BE2C (cell line): Measurements from ENCODE around the gene EDNRA.

ENCODE experiments used
- DNase-seq: peaks from one replicate; pipeline ENCODE4 v3.0.0-alpha.2; 2020
- H3K27me3 ChIP-seq: fragments of 250-450 bp; sonication (Bioruptor Pico); 2 replicates; pipeline ENCODE4 v1.5.1; 2020; ENCODE audit warnings: mild to moderate bottlenecking
- H3K36me3 ChIP-seq: fragments of 250-450 bp; sonication (Bioruptor Pico); 2 replicates; pipeline ENCODE4 v1.5.1; 2020; ENCODE audit warnings: mild to moderate bottlenecking
- H3K4me1 ChIP-seq: fragments of 250-450 bp; sonication (Bioruptor Pico); 2 replicates; pipeline ENCODE4 v1.5.1; 2020
- H3K4me3 ChIP-seq: 2 replicates; pipeline ENCODE4 v1.5.1; 2011; ENCODE audit warnings: low read depth, low read length
- H3K9me3 ChIP-seq: fragments of 250-450 bp; sonication (Bioruptor Pico); 2 replicates; pipeline ENCODE4 v1.5.1; 2020
- TF ChIP-seq, protein P1 (sequence below): IDR thresholded peaks from 2 replicates; pipeline ENCODE4 v1.5.1; 2012; ENCODE audit warnings: mild to moderate bottlenecking, low read depth, low read length

The EDNRA gene

DNA sequence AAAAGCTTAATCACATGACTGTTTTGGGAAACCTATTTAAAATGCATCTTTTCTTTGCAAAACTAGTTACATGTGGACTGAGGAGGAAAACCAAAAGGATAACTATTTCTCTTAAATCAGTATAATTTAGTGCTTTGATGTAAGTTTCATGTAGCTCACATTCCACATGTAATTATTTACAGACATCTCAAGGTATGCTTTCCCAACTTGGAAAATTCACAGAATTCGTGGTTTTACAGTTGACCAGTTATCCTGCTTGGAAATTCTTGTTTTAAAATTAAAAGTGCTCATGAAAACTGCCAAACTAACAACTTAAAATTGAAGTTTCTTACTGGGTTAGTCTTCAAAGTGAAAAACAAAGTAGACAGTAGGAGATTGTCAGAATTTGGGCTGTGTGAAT lies 52.4 kb downstream of the EDNRA start:
- H3K4me3 ChIP-seq = no peak overlapping the region
- H3K36me3 ChIP-seq = no peaks in the 10 kb centered on the region
- H3K27me3 ChIP-seq = no peaks in the 10 kb centered on the region
- H3K4me1 ChIP-seq = peaks cover 6% of the 10 kb centered on the region; the same call in 1 of the 2 replicates
- TF ChIP-seq, protein P1, sequence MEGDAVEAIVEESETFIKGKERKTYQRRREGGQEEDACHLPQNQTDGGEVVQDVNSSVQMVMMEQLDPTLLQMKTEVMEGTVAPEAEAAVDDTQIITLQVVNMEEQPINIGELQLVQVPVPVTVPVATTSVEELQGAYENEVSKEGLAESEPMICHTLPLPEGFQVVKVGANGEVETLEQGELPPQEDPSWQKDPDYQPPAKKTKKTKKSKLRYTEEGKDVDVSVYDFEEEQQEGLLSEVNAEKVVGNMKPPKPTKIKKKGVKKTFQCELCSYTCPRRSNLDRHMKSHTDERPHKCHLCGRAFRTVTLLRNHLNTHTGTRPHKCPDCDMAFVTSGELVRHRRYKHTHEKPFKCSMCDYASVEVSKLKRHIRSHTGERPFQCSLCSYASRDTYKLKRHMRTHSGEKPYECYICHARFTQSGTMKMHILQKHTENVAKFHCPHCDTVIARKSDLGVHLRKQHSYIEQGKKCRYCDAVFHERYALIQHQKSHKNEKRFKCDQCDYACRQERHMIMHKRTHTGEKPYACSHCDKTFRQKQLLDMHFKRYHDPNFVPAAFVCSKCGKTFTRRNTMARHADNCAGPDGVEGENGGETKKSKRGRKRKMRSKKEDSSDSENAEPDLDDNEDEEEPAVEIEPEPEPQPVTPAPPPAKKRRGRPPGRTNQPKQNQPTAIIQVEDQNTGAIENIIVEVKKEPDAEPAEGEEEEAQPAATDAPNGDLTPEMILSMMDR = no peak
- no peak for DNase-seq
- H3K9me3 ChIP-seq = no peaks in the 10 kb centered on the region

DNA sequence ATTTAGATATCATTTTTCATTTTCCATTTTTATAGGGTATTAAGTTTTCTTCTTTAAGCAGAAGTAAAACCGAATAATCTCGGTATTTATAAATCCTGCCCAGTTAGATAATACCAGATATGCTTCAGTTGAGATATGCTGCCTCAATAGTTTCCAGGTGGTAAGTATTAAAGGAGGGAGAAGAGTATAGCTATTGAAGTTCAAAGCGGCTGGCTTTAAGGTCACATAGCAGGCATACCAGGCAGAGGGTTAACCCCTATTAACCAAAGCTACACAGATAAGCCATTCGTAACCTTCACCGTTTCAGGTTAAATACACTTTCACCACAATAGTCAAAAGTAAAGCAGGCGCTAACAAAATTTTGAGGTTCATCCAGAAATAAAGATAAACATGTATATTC lies 54.2 kb downstream of the EDNRA start:
- Histone ChIP-seq H3K27me3 (no peaks in the 10 kb centered on the region), H3K4me3 (no peak overlapping the region), H3K9me3 (no peaks in the 10 kb centered on the region), H3K36me3 (no peaks in the 10 kb centered on the region), H3K4me1 (peaks cover 16% of the 10 kb centered on the region)
- no peak for DNase-seq
- TF ChIP-seq, protein P1 = no peak

DNA sequence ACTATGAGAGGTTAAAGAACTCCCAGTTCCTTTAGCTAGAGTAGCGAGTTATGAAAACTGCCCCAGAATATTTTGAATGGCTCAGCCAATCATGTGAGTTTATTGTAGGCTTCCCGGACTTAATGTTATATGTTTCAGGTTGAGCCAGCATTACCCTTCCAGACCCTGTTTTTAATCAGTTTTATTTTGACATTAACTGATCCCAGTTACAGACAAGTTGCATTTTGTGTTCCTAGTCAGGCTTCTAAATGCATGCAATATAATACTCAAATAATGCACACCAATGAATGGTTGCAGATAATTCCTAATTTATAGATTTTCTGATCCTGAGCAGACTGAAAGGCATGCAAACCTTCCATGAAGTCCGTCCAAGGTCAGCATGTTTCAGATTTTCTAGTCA lies 57.8 kb downstream of the EDNRA start:
- peaks cover 8% of the 10 kb centered on the region for H3K36me3 ChIP-seq
- H3K4me1 ChIP-seq = peaks cover 16% of the 10 kb centered on the region
- no peak overlapping the region for H3K4me3 ChIP-seq
- no peaks in the 10 kb centered on the region for H3K27me3 ChIP-seq
- no peaks in the 10 kb centered on the region for H3K9me3 ChIP-seq
- TF ChIP-seq, protein P1 = no peak
- no peak for DNase-seq

DNA sequence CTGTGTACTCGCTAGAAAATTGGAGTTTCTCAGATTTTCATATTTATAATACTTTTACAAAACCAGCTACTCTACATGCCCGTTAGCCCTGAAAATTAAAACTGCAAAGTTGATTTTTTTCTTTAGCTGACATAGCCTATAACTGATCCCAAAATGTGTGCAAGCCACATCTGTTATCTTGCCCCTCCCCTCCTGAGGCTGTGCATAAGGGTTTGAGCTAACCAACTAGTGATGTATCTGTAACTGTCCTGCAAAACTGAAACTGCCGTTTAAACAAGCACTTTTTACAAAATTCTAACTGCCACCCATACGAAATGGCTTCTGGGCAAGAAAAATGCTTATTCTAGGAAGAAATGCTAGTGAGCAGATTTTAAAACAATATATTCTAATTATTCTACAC lies 59.1 kb downstream of the EDNRA start:
- TF ChIP-seq, protein P1 = no peak
- Histone ChIP-seq H3K4me3 (no peak overlapping the region), H3K36me3 (peaks cover 18% of the 10 kb centered on the region), H3K4me1 (peaks cover 16% of the 10 kb centered on the region), H3K9me3 (no peaks in the 10 kb centered on the region), H3K27me3 (no peaks in the 10 kb centered on the region)
- no peak for DNase-seq

DNA sequence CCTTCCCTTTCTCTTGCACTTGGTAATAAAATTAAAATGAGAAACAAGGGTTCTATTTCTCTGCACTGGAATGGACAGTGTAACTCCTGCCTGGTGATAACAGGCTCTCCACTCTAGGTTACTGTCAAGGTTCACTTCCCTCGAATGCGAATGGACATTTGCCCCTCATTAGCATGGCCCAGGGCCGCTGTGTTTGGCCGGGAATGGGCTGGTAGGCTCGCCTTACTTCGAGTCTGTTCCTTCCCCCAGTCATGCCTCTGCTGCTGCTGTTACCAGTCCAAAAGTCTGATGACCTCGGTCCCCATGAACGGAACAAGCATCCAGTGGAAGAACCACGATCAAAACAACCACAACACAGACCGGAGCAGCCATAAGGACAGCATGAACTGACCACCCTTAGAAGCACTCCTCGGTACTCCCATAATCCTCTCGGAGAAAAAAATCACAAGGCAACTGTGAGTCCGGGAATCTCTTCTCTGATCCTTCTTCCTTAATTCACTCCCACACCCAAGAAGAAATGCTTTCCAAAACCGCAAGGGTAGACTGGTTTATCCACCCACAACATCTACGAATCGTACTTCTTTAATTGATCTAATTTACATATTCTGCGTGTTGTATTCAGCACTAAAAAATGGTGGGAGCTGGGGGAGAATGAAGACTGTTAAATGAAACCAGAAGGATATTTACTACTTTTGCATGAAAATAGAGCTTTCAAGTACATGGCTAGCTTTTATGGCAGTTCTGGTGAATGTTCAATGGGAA lies 61.5 kb downstream of the EDNRA start:
- no peaks in the 10 kb centered on the region for H3K27me3 ChIP-seq
- H3K36me3 ChIP-seq = peaks cover 22% of the 10 kb centered on the region
- peaks cover 16% of the 10 kb centered on the region for H3K4me1 ChIP-seq
- TF ChIP-seq, protein P1 = no peak
- no peak for DNase-seq
- no peaks in the 10 kb centered on the region for H3K9me3 ChIP-seq
- H3K4me3 ChIP-seq = no peak overlapping the region

DNA sequence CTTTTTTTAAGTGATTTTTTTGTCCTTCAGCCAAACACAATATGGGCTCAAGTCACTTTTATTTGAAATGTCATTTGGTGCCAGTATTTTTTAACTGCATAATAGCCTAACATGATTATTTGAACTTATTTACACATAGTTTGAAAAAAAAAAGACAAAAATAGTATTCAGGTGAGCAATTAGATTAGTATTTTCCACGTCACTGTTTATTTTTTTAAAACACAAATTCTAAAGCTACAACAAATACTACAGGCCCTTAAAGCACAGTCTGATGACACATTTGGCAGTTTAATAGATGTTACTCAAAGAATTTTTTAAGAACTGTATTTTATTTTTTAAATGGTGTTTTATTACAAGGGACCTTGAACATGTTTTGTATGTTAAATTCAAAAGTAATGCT lies 62.1 kb downstream of the EDNRA start:
- TF ChIP-seq, protein P1 = no peak
- H3K36me3 ChIP-seq = peaks cover 22% of the 10 kb centered on the region
- no peak overlapping the region for H3K4me3 ChIP-seq
- H3K27me3 ChIP-seq = no peaks in the 10 kb centered on the region
- H3K9me3 ChIP-seq = no peaks in the 10 kb centered on the region
- H3K4me1 ChIP-seq = peaks cover 13% of the 10 kb centered on the region
- no peak for DNase-seq
